HG03175 (cell line): Measurements from ENCODE around the gene PRAMEF4.
"Not testable (repeated sequence)": the region's sequence is repeated elsewhere in the genome, so short reads cannot be mapped to it uniquely, and the experiment has no call there.

Experiments
- ATAC-seq: cut with Tn5 transposase; IDR thresholded peaks from one replicate; pipeline ENCODE4 v1.9.1; 2021; ENCODE audit warnings: mild to moderate bottlenecking, moderate library complexity; ENCODE audit not compliant: unreplicated experiment

PRAMEF4 gene

DNA sequence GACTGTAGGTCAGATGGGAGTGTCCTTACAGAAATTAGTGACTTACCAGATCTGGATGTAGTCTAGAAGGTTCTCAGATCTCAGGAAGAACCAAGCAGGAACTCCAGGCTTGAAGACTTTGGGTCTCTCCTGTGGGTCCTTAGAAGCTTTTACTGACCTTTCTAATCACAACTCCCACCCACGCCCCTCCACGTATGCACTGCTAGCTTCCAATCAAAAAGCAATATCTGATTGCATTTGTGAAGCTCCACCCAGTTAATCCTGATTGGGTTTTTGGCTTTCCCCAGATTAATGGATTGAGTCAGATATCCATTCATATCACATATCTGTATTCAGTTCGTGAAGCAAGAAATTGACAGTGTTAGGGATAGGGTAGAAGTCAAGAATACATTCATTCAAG lies at the start of gene PRAMEF4:
PRAMEF4 (minus strand) TSS at position 101 of the 400 bp plus-strand sequence. CDS start 2,807 bp downstream, outside the sequence.
- ATAC-seq, result not testable (repeated sequence)

DNA sequence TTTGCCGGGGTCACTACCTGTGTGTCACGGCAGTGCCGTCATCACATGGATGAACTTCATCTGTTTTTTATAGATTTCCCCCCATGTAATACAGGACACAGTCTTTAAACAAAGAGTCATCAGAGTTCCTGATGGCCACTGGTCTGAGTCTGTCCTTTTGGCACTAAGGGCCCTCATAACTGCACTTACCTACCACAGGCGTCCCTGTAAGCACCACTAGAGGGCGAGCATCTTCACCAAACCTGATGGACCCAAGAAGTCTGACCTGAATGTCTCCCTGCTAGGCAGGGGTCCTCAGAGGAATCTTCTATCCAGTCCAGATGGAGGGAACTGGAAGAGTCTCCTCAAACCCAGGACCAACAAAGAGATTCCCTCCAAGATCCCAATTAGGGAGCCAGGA lies 38.4 kb upstream of the PRAMEF4 start:
- ATAC-seq, result not testable (repeated sequence)

DNA sequence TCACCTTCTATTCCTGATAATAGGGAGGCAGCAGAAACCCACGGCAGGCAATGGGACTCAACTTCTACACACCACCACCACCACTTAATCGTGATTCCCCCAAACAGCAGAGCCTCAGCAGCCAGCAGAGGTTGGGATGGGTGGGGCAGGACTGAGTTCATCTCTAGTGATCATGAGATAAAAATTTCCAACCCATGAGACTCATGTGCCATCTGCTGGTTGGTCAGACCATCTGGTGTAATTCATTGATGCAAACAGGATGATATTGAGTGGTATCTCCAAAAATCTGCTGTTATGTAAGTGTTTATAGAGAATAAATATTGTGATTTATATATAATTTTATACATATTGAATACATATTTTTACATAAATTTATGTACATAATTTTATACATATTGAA lies 35.7 kb upstream of the PRAMEF4 start:
- ATAC-seq, result not testable (repeated sequence)

DNA sequence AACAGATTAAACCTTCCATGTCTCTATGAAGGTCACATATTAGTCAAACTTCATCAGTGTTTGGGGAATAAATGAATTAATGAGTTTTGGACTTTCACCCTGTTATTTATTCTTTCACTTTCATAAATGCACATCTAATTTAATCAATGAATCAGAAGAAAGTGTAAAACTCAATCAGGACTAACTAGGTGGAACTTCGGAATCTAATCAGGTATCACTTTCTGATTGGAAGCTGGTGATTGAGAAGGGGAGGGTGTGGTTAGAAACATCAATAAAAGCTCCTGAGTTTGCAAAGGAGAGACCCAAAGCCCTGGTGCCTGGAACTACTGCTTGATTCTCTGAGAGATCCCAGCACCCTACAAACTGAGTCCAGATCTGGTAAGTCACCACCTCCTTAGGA lies 30.3 kb upstream of the PRAMEF4 start, which contains the start of gene PRAMEF7:
PRAMEF7 (plus strand) TSS at position 301 of the 400 bp plus-strand sequence. CDS start 1,083 bp downstream, outside the sequence.
- ATAC-seq, result not testable (repeated sequence)

DNA sequence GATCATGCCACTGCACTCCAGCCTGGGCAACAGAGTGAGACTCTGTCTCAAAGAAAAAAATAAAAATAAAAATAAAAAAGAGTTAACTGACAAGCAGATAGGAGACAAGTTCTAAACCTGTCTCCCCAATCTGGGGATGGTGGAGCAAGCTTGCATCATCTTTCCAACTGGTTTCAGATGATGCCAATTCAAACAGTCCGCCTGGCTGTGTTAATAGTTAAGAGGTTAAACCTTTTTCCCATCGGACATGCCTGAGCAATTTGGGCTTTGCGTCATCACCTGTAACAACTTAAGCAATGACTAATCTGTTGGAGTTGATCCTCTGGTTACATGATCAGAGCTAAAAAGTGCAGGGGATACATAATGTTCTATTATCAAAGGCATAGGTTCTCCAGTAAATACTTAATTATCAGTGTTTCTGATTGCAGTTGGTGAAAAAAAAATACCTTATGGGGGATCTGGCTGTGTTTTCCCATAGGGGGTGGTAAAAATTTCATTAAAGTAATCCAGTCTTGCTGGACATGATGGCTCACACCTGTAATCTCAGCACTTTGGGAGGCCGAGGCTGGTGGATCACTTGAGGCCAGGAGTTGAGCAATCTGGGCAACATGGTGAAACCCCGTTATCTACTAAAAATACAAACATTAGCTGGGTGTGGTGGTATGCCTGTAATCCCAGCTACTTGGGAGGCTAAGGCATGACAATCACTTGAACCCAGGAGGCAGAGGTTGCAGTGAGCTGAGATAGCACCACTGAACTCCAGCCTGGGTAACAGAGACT lies 18.0 kb upstream of the PRAMEF4 start:
- not testable (repeated sequence) for ATAC-seq

DNA sequence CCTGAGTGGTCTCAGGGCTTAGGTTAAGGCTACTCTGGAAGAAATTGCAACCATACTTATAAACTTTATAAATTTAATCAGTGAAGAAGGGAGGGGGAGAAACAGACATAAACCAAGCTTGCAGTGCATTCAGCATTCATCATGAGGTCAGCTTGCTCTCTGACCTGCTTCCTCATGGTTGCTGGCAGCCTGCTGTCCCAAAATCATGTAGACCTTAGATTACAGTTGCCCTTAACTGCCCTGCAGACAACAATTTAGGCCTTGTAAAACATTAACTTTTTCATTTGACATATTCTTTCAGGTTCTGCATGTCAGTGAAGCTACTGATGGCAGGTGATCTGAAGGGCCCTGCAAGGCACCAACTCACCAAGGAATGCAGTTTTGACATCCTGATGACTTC lies 13.2 kb upstream of the PRAMEF4 start:
- ATAC-seq, result not testable (repeated sequence)

DNA sequence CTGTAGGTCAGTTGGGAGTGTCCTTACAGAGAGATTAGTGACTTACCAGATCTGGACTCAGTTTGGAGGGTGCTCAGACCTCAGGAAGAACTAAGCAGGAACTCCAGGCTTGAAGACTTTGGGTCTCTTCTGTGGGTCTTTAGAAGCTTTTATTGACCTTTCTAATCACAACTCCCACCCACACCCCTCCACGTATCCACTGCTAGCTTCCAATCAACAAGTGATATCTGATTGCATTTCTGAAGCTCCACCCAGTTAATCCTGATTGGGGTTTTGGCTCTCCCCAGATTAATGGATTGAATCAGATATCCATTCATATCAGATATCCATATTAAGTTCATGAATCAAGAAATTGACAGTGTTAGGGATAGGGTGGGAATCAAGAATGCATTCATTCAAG lies 12.2 kb upstream of the PRAMEF4 start, which contains the start of gene PRAMEF10:
PRAMEF10 (minus strand) TSS at position 101 of the 400 bp plus-strand sequence. CDS start 2,423 bp downstream, outside the sequence.
- not testable (repeated sequence) for ATAC-seq

DNA sequence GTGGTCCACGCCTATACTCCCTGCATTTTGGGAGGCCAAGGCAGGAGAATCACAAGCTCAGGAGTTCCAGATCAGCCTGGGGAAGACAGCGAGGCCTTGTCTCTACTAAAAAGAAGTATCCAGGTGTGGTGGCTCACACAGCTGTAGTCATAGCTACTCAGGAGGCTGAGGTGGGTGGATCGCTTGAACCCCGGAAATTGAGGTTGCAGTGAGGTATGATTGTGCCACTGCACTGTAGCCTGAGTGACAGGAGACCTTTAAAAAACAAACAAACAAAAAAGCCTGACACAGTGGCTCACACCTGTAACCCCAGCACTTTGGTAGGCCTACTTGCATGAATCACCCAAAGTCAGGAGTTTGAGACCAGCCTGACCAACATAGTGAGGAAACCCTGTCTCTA lies 7.5 kb downstream of the PRAMEF4 start:
- ATAC-seq, result not testable (repeated sequence)

DNA sequence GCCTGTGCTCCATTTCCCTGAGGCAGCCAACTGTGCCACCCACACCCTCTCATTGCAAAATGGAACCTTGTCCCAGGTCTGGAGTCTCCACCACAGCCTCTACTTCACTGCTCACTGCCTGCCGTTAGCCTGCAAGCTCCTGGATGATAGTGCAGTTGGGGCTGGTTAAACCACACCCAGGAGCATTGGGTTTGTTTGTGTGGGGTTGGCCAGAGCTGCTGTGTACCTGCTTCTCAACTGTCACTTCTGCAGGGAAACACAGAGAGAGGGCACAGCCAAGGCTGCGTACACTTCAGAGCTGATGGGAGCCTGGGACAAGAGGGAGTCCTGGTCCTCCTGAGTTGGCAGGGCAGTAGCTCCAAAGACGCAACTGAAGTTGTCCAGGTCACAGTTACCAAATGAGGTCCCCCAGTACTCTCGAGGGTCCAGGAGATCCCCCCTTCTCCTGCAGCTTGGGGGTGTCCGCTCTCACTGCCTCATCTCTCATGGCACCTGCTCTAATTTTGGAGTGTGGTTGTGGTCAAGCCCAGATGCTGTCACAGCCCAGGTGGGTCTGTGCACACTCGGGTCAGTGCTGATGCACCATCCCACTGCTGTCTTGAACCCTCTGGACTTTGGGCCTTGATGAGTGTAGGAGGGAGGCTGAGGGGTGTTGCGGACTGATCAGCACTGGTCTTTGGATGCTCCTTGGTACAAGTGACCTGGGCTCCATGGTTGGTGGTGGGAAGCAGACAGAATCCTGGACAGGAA lies 22.7 kb downstream of the PRAMEF4 start:
- not testable (repeated sequence) for ATAC-seq

DNA sequence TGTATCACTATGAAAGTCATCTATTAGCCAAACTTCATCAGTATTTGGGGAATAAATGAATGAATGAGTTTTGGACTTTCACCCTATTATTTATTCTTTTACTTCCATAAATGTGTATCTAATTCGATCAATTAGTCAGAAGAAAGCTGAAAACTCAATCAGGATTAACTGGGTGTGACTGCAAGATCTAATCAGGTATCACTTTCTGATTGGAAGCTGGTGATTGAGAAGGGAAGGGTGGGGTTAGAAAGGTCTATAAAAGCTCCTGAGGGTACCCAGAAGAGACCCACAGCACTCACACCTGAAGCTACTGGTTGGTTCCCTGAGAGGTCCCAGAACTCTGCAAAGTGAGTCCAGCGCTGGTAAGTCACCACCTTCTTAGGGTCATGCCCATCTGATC lies 29.2 kb downstream of the PRAMEF4 start, which contains the start of gene PRAMEF2:
PRAMEF2 (plus strand) TSS at position 301 of the 400 bp plus-strand sequence. CDS start 1,924 bp downstream, outside the sequence.
- ATAC-seq, result not testable (repeated sequence)

DNA sequence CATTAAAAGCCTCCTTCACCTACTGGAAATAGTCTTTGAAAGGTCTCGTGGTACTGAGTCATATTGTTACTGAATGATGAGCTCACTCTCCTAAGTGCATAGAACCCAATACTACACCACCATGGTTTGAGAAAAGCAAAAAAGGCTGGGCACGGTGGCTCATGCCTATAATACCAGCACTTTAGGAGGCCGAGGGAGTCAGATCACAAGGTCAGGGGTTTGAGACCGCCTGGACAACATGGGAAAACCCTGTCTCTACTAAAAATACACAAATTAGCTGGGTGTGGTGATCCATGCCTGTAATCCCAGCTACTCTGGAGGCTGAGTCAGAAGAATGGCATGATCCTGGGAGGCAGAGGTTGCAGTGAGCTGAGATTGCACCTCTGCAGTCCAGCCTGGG lies 34.2 kb downstream of the PRAMEF4 start:
- ATAC-seq, result no peak

DNA sequence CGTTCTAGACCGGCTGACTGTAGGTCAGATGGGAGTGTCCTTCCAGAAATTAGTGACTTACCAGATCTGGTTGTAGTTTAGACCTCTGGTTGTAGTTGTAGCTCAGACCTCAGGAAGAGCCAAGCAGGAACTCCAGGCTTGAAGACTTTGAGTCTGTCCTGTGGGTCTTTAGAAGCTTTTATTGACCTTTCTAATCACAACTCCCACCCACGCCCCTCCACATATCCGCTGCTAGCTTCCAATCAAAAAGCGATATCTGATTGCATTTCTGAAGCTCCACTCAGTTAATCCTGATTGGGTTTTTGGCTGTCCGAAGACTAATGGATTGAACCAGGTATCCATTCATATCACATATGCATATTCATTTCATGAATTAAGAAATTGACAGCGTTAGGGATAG lies 37.4 kb downstream of the PRAMEF4 start, which contains the start of gene HNRNPCL1:
HNRNPCL1 (minus strand) TSS at position 101 of the 400 bp plus-strand sequence. CDS start 431 bp downstream, outside the sequence.
- not testable (repeated sequence) for ATAC-seq

DNA sequence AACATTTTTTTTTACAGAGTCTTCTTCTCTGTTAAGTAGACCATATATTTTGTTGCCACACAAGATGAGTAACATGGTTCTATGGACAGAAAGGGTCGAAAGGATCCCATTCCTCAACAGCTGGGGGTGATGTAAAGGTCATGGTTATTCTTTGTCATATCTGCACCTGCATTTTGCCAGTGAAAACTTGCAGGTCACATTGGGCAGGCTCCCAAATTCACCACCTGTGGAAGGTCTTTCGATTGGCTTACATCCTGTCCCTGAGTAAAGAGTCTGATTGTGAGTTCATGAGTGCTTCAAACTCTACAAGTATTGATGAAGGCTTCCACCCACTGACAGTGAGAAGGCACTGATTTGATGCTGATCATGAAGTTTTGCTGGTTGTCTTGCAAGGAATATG lies 52.8 kb downstream of the PRAMEF4 start:
- ATAC-seq, result not testable (repeated sequence)

DNA sequence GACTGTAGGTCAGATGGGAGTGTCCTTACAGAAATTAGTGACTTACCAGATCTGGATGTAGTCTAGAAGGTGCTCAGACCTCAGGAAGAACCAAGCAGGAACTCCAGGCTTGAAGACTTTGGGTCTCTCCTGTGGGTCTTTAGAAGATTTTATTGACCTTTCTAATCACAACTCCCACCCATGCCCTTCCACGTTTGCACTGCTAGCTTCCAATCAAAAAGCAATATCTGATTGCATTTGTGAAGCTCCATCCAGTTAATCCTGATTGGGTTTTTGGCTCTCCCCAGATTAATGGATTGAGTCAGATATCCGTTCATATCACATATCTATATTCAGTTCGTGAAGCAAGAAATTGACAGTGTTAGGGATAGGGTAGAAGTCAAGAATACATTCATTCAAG lies 54.7 kb downstream of the PRAMEF4 start, which contains the start of gene PRAMEF11:
PRAMEF11 (minus strand) TSS at position 101 of the 400 bp plus-strand sequence. CDS start 2,621 bp downstream, outside the sequence.
- not testable (repeated sequence) for ATAC-seq
